HG03060 (cell line): ENCODE results near the gene MIEF1.
"Not testable (repeated sequence)": the region's sequence is repeated elsewhere in the genome, so short reads cannot be mapped to it uniquely, and the experiment has no call there.

Source experiments
- ATAC-seq: cut with Tn5 transposase; IDR thresholded peaks from one replicate; pipeline ENCODE4 v1.9.1; 2021; ENCODE audit warnings: low read depth, moderate number of reproducible peaks; ENCODE audit not compliant: unreplicated experiment

MIEF1 gene

GRCh38 chr22:39511226-39511625, 9.1 kb downstream of the MIEF1 start:
- ATAC-seq: no peak

GRCh38 chr22:39512026-39512425, 9.9 kb downstream of the MIEF1 start:
- no peak for ATAC-seq

- ATAC-seq: no peak
Measured at GRCh38 chr22:39513791-39514190, 11.7 kb downstream of the MIEF1 start.

- no peak for ATAC-seq
Measured at GRCh38 chr22:39514373-39514973, 12.4 kb downstream of the MIEF1 start.

GRCh38 chr22:39515266-39516050, 13.4 kb downstream of the MIEF1 start:
- ATAC-seq: no peak

- no peak for ATAC-seq
Measured at GRCh38 chr22:39517470-39517869, 15.4 kb downstream of the MIEF1 start.

- no peak for ATAC-seq
Measured at GRCh38 chr22:39518144-39518786, 16.2 kb downstream of the MIEF1 start.

GRCh38 chr22:39518996-39519680, 17.0 kb downstream of the MIEF1 start:
- ATAC-seq: no peak

- ATAC-seq: peak; percentile 69
Measured at GRCh38 chr22:39519681-39520225, 17.7 kb downstream of the MIEF1 start.

GRCh38 chr22:39520226-39521105, 18.4 kb downstream of the MIEF1 start, which contains the start of gene ATF4:
Gene ATF4 (plus strand): TSS chr22:39520562. CDS start chr22:39521446, 884 bp downstream.
- peak; percentile 19 for ATAC-seq

- ATAC-seq: not testable (repeated sequence)
Measured at GRCh38 chr22:39521106-39521885, 19.2 kb downstream of the MIEF1 start.

- not testable (repeated sequence) for ATAC-seq
Measured at GRCh38 chr22:39522091-39522490, 20.0 kb downstream of the MIEF1 start.

GRCh38 chr22:39522567-39523300, 20.6 kb downstream of the MIEF1 start:
- no peak for ATAC-seq

GRCh38 chr22:39524089-39524752, 22.1 kb downstream of the MIEF1 start:
- no peak for ATAC-seq

GRCh38 chr22:39524753-39525657, 22.9 kb downstream of the MIEF1 start:
- no peak for ATAC-seq

GRCh38 chr22:39525658-39525975, 23.5 kb downstream of the MIEF1 start:
- no peak for ATAC-seq

- ATAC-seq: no peak
Measured at GRCh38 chr22:39526736-39527171, 24.7 kb downstream of the MIEF1 start.
